GM12891 (cell line): ENCODE results near the gene ARHGEF25.
"Not testable (repeated sequence)": the region's sequence is repeated elsewhere in the genome, so short reads cannot be mapped to it uniquely, and the experiment has no call there.

ENCODE experiments used
- DNase-seq: peaks from one replicate; pipeline ENCODE4 v3.0.0; 2011; ENCODE audit warnings: low spot score; ENCODE audit not compliant: insufficient read length
- FAIRE-seq: peaks from 2 replicates; lab custom pipeline; 2011; peaks lifted over from hg19 to GRCh38; lab: Jason Lieb, UNC
- PAX5 ChIP-seq: IDR thresholded peaks from 2 replicates; pipeline ENCODE4 v1.6.1; 2011; ENCODE audit warnings: low read length, moderate library complexity, mild to moderate bottlenecking; ENCODE audit not compliant: insufficient read depth, severe bottlenecking
- POLR2A ChIP-seq: IDR thresholded peaks from 2 replicates; pipeline ENCODE4 v1.6.1; 2011; ENCODE audit warnings: low read depth, low read length, control low read depth
- POLR2AphosphoS5 ChIP-seq: IDR thresholded peaks from 2 replicates; pipeline ENCODE4 v1.6.1; 2011; ENCODE audit warnings: low read depth, low read length, control low read depth
- POU2F2 ChIP-seq: IDR thresholded peaks from 2 replicates; pipeline ENCODE4 v1.6.1; 2011; ENCODE audit warnings: low read depth, mild to moderate bottlenecking, control low read depth, low read length, moderate library complexity
- SPI1 ChIP-seq: IDR thresholded peaks from 2 replicates; pipeline ENCODE4 v1.6.1; 2011; ENCODE audit warnings: low read depth, low read length, control low read depth
- TAF1 ChIP-seq: IDR thresholded peaks from 2 replicates; pipeline ENCODE4 v1.6.1; 2011; ENCODE audit warnings: low read depth, low read length, control low read depth

ARHGEF25 gene

DNA sequence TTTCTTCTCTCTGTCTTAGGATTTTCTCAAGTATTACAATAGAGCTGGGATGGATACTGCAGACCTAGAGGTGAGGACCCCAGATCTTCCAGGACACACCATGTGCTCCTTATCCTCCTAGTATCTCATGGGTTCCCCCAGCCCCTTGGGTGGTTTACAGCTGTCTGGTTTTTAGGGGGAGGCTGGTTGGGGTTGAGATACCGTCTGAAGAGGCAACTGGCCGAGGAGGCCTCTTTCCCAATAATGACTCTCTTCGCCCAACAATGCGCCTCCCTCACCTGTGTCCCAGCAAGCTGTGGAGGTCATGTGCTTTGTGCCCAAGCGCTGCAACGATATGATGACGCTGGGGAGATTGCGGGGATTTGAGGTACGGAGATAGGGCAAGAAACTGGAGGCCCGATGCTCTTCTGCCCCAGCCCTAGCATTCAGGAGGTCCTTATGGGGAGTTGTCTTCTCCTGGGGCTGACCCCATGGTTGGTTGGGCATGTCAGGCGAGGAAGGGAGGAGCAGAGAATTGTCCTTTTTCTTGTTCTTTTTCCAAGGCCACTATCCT lies 3.8 kb downstream of the ARHGEF25 start:
- no peak for TF ChIP-seq POLR2A
- TF ChIP-seq TAF1 = no peak
- TF ChIP-seq POLR2AphosphoS5 = no peak
- no peak for TF ChIP-seq SPI1
- FAIRE-seq (no peak), DNase-seq (no peak)

DNA sequence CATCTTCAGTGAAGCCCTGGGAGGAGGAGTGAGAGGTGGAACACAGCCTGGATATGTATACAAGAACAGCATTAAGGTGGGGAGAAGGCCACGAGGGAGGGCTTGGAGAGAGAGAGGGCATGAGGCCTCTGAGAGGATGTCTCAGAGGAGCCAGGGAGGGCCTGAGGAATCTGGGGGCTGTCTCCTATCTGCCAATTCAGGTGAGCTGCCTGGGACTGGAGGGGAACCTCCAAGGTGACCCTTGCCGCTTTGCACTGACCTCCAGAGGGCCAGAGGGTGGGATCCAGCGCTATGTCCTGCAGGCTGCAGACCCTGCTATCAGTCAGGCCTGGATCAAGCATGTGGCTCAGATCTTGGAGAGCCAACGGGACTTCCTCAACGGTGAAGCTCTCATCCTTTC lies 4.4 kb downstream of the ARHGEF25 start:
- DNase-seq = no peak
- no peak for FAIRE-seq
- TF ChIP-seq POLR2AphosphoS5 (no peak), POU2F2 (no peak), PAX5 (no peak)

- TF ChIP-seq TAF1 (no peak), SPI1 (no peak), POLR2AphosphoS5 (no peak), POLR2A (no peak), POU2F2 (no peak), PAX5 (no peak)
- FAIRE-seq = no peak
- no peak for DNase-seq
Observed at GRCh38 chr12:57616383-57617101, 5.3 kb downstream of the ARHGEF25 start.

- FAIRE-seq (no peak), DNase-seq (no peak)
- TF ChIP-seq POLR2AphosphoS5 = no peak
- no peak for TF ChIP-seq PAX5
- TF ChIP-seq SPI1 = no peak
- TF ChIP-seq POLR2A = no peak
- no peak for TF ChIP-seq POU2F2
- no peak for TF ChIP-seq TAF1
Observed at GRCh38 chr12:57617942-57618341, 6.7 kb downstream of the ARHGEF25 start.

- FAIRE-seq, DNase-seq: not testable (repeated sequence)
Observed at GRCh38 chr12:57618431-57618830, 7.2 kb downstream of the ARHGEF25 start.

DNA sequence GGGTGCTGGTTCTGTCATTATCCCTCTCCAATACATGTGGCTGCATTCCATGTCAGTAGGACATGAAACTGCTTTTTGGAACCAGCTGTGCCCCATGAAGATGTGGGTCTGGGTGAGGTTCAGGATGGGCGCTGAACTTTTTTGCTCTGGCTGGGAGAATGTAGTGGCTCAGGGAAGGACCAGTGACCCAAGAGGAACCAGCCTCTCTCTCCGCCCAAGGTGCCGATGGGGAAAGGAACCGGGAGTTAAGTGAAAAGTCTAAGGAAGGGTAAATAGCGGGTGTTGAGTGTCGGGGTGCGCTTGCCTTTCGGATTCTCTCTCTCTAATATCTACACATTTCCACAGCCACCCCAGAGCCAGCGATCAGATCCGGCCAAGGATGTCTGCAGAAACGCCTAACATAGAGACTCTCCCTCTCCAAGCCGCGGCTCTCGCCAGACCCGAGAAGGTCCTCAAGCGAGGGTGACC lies 7.8 kb downstream of the ARHGEF25 start:
- DNase-seq = no peak
- no peak for FAIRE-seq
- TF ChIP-seq SPI1 = no peak
- TF ChIP-seq TAF1 = no peak

GRCh38 chr12:57619434-57620244 lies 8.4 kb downstream of the ARHGEF25 start:
- TF ChIP-seq POLR2A (no peak), SPI1 (no peak), POLR2AphosphoS5 (no peak), PAX5 (no peak), POU2F2 (no peak), TAF1 (no peak)
- DNase-seq = no peak
- no peak for FAIRE-seq

- TF ChIP-seq POLR2AphosphoS5 (no peak), POLR2A (no peak)
- DNase-seq = no peak
- FAIRE-seq = no peak
Observed at GRCh38 chr12:57620245-57620935, 9.2 kb downstream of the ARHGEF25 start.

GRCh38 chr12:57620936-57621496 lies 9.8 kb downstream of the ARHGEF25 start:
- no peak for FAIRE-seq
- DNase-seq = no peak
- no peak for TF ChIP-seq PAX5
